Measurements from ENCODE around the gene NHSL2.

Gene NHSL2

GRCh38 chrX:71993371-71993770 is 82.7 kb downstream of the NHSL2 start:
- no peak for DNase-seq (ENCODE audit: insufficient read length)
- FAIRE-seq = no peak
- TF ChIP-seq TAF1 (IDR thresholded peaks at IDR 0.05; ENCODE audit: borderline replicate concordance, low read depth, low read length) (no peak), POLR2A (IDR thresholded peaks at IDR 0.05; ENCODE audit: low read depth, low read length) (no peak), POLR2AphosphoS5 (IDR thresholded peaks at IDR 0.05; ENCODE audit: low read depth, low read length) (no peak)

- FAIRE-seq = no peak
- TF ChIP-seq POLR2A (IDR thresholded peaks at IDR 0.05; ENCODE audit: low read depth, low read length) = no peak
- no peak for TF ChIP-seq TAF1 (IDR thresholded peaks at IDR 0.05; ENCODE audit: borderline replicate concordance, low read depth, low read length)
- TF ChIP-seq POLR2AphosphoS5 (IDR thresholded peaks at IDR 0.05; ENCODE audit: low read depth, low read length) = no peak
- DNase-seq (ENCODE audit: insufficient read length) = no peak
Observed at GRCh38 chrX:71994601-71995000, 84.0 kb downstream of the NHSL2 start.

- TF ChIP-seq POLR2AphosphoS5 (IDR thresholded peaks at IDR 0.05; ENCODE audit: low read depth, low read length) = no peak
- no peak for TF ChIP-seq TAF1 (IDR thresholded peaks at IDR 0.05; ENCODE audit: borderline replicate concordance, low read depth, low read length)
- no peak for TF ChIP-seq POLR2A (IDR thresholded peaks at IDR 0.05; ENCODE audit: low read depth, low read length)
- no peak for DNase-seq (ENCODE audit: insufficient read length)
- no peak for FAIRE-seq
Observed at GRCh38 chrX:71995122-71995521, 84.5 kb downstream of the NHSL2 start.

GRCh38 chrX:71996136-71996535 is 85.5 kb downstream of the NHSL2 start:
- FAIRE-seq = no peak
- TF ChIP-seq TAF1 (IDR thresholded peaks at IDR 0.05; ENCODE audit: borderline replicate concordance, low read depth, low read length) = no peak
- no peak for TF ChIP-seq POLR2AphosphoS5 (IDR thresholded peaks at IDR 0.05; ENCODE audit: low read depth, low read length)
- no peak for TF ChIP-seq POLR2A (IDR thresholded peaks at IDR 0.05; ENCODE audit: low read depth, low read length)
- DNase-seq (ENCODE audit: insufficient read length) = no peak

- DNase-seq (ENCODE audit: insufficient read length) (no peak), FAIRE-seq (no peak)
- TF ChIP-seq POLR2AphosphoS5 (IDR thresholded peaks at IDR 0.05; ENCODE audit: low read depth, low read length) (no peak), TAF1 (IDR thresholded peaks at IDR 0.05; ENCODE audit: borderline replicate concordance, low read depth, low read length) (no peak), POLR2A (IDR thresholded peaks at IDR 0.05; ENCODE audit: low read depth, low read length) (no peak)
Observed at GRCh38 chrX:71996826-71997225, 86.2 kb downstream of the NHSL2 start.

GRCh38 chrX:71997320-71997719 is 86.7 kb downstream of the NHSL2 start:
- FAIRE-seq (no peak), DNase-seq (ENCODE audit: insufficient read length) (no peak)
- TF ChIP-seq POLR2A (IDR thresholded peaks at IDR 0.05; ENCODE audit: low read depth, low read length) (no peak), POLR2AphosphoS5 (IDR thresholded peaks at IDR 0.05; ENCODE audit: low read depth, low read length) (no peak), TAF1 (IDR thresholded peaks at IDR 0.05; ENCODE audit: borderline replicate concordance, low read depth, low read length) (no peak)

- TF ChIP-seq POLR2AphosphoS5 (IDR thresholded peaks at IDR 0.05; ENCODE audit: low read depth, low read length) (no peak), POLR2A (IDR thresholded peaks at IDR 0.05; ENCODE audit: low read depth, low read length) (no peak), TAF1 (IDR thresholded peaks at IDR 0.05; ENCODE audit: borderline replicate concordance, low read depth, low read length) (no peak)
- peak; percentile 20 for DNase-seq (ENCODE audit: insufficient read length)
- FAIRE-seq = peak; percentile 91
Observed at GRCh38 chrX:71998836-71999509, 88.3 kb downstream of the NHSL2 start.

- no peak for FAIRE-seq
- TF ChIP-seq POLR2A (IDR thresholded peaks at IDR 0.05; ENCODE audit: low read depth, low read length) (no peak), TAF1 (IDR thresholded peaks at IDR 0.05; ENCODE audit: borderline replicate concordance, low read depth, low read length) (no peak), POLR2AphosphoS5 (IDR thresholded peaks at IDR 0.05; ENCODE audit: low read depth, low read length) (no peak)
- DNase-seq (ENCODE audit: insufficient read length) = no peak
Observed at GRCh38 chrX:71999535-71999934, 88.9 kb downstream of the NHSL2 start.

- no peak for TF ChIP-seq TAF1 (IDR thresholded peaks at IDR 0.05; ENCODE audit: borderline replicate concordance, low read depth, low read length)
- DNase-seq (ENCODE audit: insufficient read length) (no peak), FAIRE-seq (no peak)
Observed at GRCh38 chrX:72001471-72001870, 90.8 kb downstream of the NHSL2 start.

GRCh38 chrX:72001906-72002305 is 91.3 kb downstream of the NHSL2 start:
- DNase-seq (ENCODE audit: insufficient read length) (no peak), FAIRE-seq (no peak)
- TF ChIP-seq POLR2A (IDR thresholded peaks at IDR 0.05; ENCODE audit: low read depth, low read length) = no peak
- TF ChIP-seq TAF1 (IDR thresholded peaks at IDR 0.05; ENCODE audit: borderline replicate concordance, low read depth, low read length) = no peak
- no peak for TF ChIP-seq POLR2AphosphoS5 (IDR thresholded peaks at IDR 0.05; ENCODE audit: low read depth, low read length)

- FAIRE-seq (no peak), DNase-seq (ENCODE audit: insufficient read length) (no peak)
- TF ChIP-seq POLR2A (IDR thresholded peaks at IDR 0.05; ENCODE audit: low read depth, low read length) (no peak), POLR2AphosphoS5 (IDR thresholded peaks at IDR 0.05; ENCODE audit: low read depth, low read length) (no peak), TAF1 (IDR thresholded peaks at IDR 0.05; ENCODE audit: borderline replicate concordance, low read depth, low read length) (no peak)
Observed at GRCh38 chrX:72002875-72003274, 92.2 kb downstream of the NHSL2 start.

- no peak for TF ChIP-seq TAF1 (IDR thresholded peaks at IDR 0.05; ENCODE audit: borderline replicate concordance, low read depth, low read length)
- TF ChIP-seq POLR2A (IDR thresholded peaks at IDR 0.05; ENCODE audit: low read depth, low read length) = no peak
- no peak for TF ChIP-seq POLR2AphosphoS5 (IDR thresholded peaks at IDR 0.05; ENCODE audit: low read depth, low read length)
- no peak for FAIRE-seq
- no peak for DNase-seq (ENCODE audit: insufficient read length)
Observed at GRCh38 chrX:72003811-72004750, 93.4 kb downstream of the NHSL2 start.
